HepG2 (cell line): ENCODE data around the gene SLC25A25. TPM values are rescaled to one million over a fixed set of nuclear protein-coding genes. Genes with fewer than 3 reads are reported as not detected.

Source experiments
- BHLHE40 ChIP-seq: IDR thresholded peaks from 2 replicates; pipeline ENCODE4 v1.6.1; 2011; ENCODE audit warnings: low read length, improper control_type of control experiment
- CBX2 ChIP-seq, 2 experiments: fragments of 200-600 bp in 1 of 2; sonication (generic); formaldehyde crosslinking in 1 of 2; IDR thresholded peaks; 2 replicates each; pipeline versions ENCODE4 v1.7.0 to v1.8.1; 2018 to 2022; ENCODE audit warnings: low read depth in 2 of 2, low read length in 1 of 2, mild to moderate bottlenecking in 1 of 2, missing genetic modification reagents in 1 of 2
- ELK4 ChIP-seq: sonication (generic); formaldehyde crosslinking; IDR thresholded peaks from 2 replicates; pipeline ENCODE4 v1.9.0; 2021; ENCODE audit warnings: missing genetic modification reagents, borderline replicate concordance
- FOSL1 ChIP-seq: sonication (generic); formaldehyde crosslinking; IDR thresholded peaks from 2 replicates; pipeline ENCODE4 v1.9.0; 2021; ENCODE audit warnings: missing genetic modification reagents, borderline replicate concordance
- GATAD2A ChIP-seq: IDR thresholded peaks from 2 replicates; pipeline ENCODE4 v1.6.1; 2016
- RBM39 ChIP-seq: fragments of 200-400 bp; formaldehyde crosslinking; IDR thresholded peaks from one replicate; pipeline ENCODE4 v1.6.1; 2018; ENCODE audit warnings: antibody characterized with exemption, mild to moderate bottlenecking, low read depth, low read length; ENCODE audit not compliant: poor library complexity, severe bottlenecking
- SSRP1 ChIP-seq: IDR thresholded peaks from 2 replicates; pipeline ENCODE4 v1.6.1; 2016; ENCODE audit warnings: control low read depth
- UBTF ChIP-seq: sonication (generic); formaldehyde crosslinking; IDR thresholded peaks from 2 replicates; pipeline ENCODE4 v1.4.0; 2020; ENCODE audit warnings: mild to moderate bottlenecking, missing genetic modification reagents
- ZBTB1 ChIP-seq: sonication (generic); formaldehyde crosslinking; IDR thresholded peaks from 2 replicates; pipeline ENCODE4 v1.4.0; 2020; ENCODE audit warnings: missing genetic modification reagents, borderline replicate concordance
- ZNF451 ChIP-seq: sonication (generic); formaldehyde crosslinking; IDR thresholded peaks from 2 replicates; pipeline ENCODE4 v1.5.0; 2020; ENCODE audit warnings: mild to moderate bottlenecking, missing genetic modification reagents
- ZNF556 ChIP-seq: sonication (generic); formaldehyde crosslinking; IDR thresholded peaks from 2 replicates; pipeline ENCODE4 v1.4.0; 2020; ENCODE audit warnings: mild to moderate bottlenecking, missing genetic modification reagents, borderline replicate concordance
- ZNF639 ChIP-seq: conservative IDR thresholded peaks from 2 replicates; pipeline ENCODE4 v1.6.1; 2018; ENCODE audit warnings: missing genetic modification reagents
- ZNF776 ChIP-seq: sonication (generic); formaldehyde crosslinking; IDR thresholded peaks from 2 replicates; pipeline ENCODE4 v1.4.0; 2020; ENCODE audit warnings: mild to moderate bottlenecking, missing genetic modification reagents
- ZNF841 ChIP-seq: sonication (generic); formaldehyde crosslinking; IDR thresholded peaks from 2 replicates; pipeline ENCODE4 v1.8.1; 2023; ENCODE audit warnings: missing genetic modification reagents, borderline replicate concordance
- polyA plus RNA-seq, 8 experiments: library from polyadenylated mRNA; depleted of rRNA in 3 of 8; stranded (reverse) in 7 of 8; unstranded in 1 of 8; fragments of >200 nt; fragmentation: Illumina TruSeq in 4 of 8; extraction: Trizol in 4 of 8; gene quantifications; 2 replicates each; pipeline versions ENCODE4 v1.2.1 to v1.2.3, GENCODE V29; 2011 to 2016; ENCODE audit warnings: low read depth in 4 of 8, missing spikeins in 1 of 8, mixed read lengths in 1 of 8; ENCODE audit not compliant: insufficient read depth in 1 of 8
- total RNA-seq, 5 experiments: library from RNA; depleted of rRNA; stranded (reverse); fragments of >200 nt; fragmentation: Illumina TruSeq; extraction: Trizol; gene quantifications; 2 replicates each; pipeline ENCODE4 v1.2.3, GENCODE V29; 2016; ENCODE audit warnings: low read depth in 1 of 5
- TF ChIP-seq, protein P1 (sequence below): sonication (generic); formaldehyde crosslinking; IDR thresholded peaks from 2 replicates; pipeline ENCODE4 v1.8.0; 2022; ENCODE audit warnings: missing genetic modification reagents, mild to moderate bottlenecking, borderline replicate concordance
- TF ChIP-seq, protein P2 (sequence below): sonication (generic); formaldehyde crosslinking; conservative IDR thresholded peaks from 2 replicates; pipeline ENCODE4 v1.8.0; 2022; ENCODE audit warnings: low read depth, missing genetic modification reagents
- TF ChIP-seq, protein P3 (sequence below): sonication (generic); IDR thresholded peaks from 2 replicates; pipeline ENCODE4 v1.6.1; 2016; ENCODE audit warnings: low read depth, borderline replicate concordance

Gene SLC25A25
- total and polyA plus RNA-seq, 2 of the 13 experiments (the other 11 are each of a cell fraction or from before 2014, with no cell fraction given): 10.5 to 24.8 TPM

GRCh38 chr9:128102861-128103588 lies 35.0 kb downstream of the SLC25A25 start (continued):
- peak; percentile 57; the same call in 1 of the 2 replicates for TF ChIP-seq ZNF639
- TF ChIP-seq ZNF841 (CRISPR knock-in tag): no peak
- peak; percentile 97 for TF ChIP-seq ZNF451 (CRISPR knock-in tag)
- TF ChIP-seq, protein P1, sequence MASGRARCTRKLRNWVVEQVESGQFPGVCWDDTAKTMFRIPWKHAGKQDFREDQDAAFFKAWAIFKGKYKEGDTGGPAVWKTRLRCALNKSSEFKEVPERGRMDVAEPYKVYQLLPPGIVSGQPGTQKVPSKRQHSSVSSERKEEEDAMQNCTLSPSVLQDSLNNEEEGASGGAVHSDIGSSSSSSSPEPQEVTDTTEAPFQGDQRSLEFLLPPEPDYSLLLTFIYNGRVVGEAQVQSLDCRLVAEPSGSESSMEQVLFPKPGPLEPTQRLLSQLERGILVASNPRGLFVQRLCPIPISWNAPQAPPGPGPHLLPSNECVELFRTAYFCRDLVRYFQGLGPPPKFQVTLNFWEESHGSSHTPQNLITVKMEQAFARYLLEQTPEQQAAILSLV (CRISPR knock-in tag): peak; percentile 90
- no peak for TF ChIP-seq ZBTB1
- no peak for TF ChIP-seq ELK4
- TF ChIP-seq, protein P2, sequence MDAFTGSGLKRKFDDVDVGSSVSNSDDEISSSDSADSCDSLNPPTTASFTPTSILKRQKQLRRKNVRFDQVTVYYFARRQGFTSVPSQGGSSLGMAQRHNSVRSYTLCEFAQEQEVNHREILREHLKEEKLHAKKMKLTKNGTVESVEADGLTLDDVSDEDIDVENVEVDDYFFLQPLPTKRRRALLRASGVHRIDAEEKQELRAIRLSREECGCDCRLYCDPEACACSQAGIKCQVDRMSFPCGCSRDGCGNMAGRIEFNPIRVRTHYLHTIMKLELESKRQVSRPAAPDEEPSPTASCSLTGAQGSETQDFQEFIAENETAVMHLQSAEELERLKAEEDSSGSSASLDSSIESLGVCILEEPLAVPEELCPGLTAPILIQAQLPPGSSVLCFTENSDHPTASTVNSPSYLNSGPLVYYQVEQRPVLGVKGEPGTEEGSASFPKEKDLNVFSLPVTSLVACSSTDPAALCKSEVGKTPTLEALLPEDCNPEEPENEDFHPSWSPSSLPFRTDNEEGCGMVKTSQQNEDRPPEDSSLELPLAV (CRISPR knock-in tag): no peak
- TF ChIP-seq BHLHE40: peak; percentile 97
- TF ChIP-seq, protein P3, sequence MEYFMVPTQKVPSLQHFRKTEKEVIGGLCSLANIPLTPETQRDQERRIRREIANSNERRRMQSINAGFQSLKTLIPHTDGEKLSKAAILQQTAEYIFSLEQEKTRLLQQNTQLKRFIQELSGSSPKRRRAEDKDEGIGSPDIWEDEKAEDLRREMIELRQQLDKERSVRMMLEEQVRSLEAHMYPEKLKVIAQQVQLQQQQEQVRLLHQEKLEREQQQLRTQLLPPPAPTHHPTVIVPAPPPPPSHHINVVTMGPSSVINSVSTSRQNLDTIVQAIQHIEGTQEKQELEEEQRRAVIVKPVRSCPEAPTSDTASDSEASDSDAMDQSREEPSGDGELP: peak; percentile 90; the same call in 1 of the 2 replicates
- TF ChIP-seq GATAD2A (CRISPR knock-in tag): peak; percentile 98
- peak; percentile 82 for TF ChIP-seq UBTF (CRISPR knock-in tag)
- peak; percentile 85; the same call in 1 of the 2 replicates for TF ChIP-seq ZNF776 (CRISPR knock-in tag)
- peak; percentile 95; the same call in 1 of the 2 replicates for TF ChIP-seq ZNF556 (CRISPR knock-in tag)
- peak; percentile 94 for TF ChIP-seq RBM39
- TF ChIP-seq CBX2 (IDR thresholded peaks at IDR 0.05; ENCODE audit: low read depth, low read length): no peak
- no peak for TF ChIP-seq CBX2 (CRISPR knock-in tag; IDR thresholded peaks at IDR 0.05; ENCODE audit: low read depth)
- peak; percentile 23; the same call in 1 of the 2 replicates for TF ChIP-seq FOSL1
- peak; percentile 49; the same call in 1 of the 2 replicates for TF ChIP-seq SSRP1 (CRISPR knock-in tag)
